ENCODE data around the gene PON3. TPM values are rescaled to one million over a fixed set of nuclear protein-coding genes. Genes with fewer than 3 reads are reported as not detected.

PON3 gene
- total and polyA plus RNA-seq, 2 of the 8 experiments (the other 6 are each of a cell fraction or from before 2014, with no cell fraction given): not detected

DNA sequence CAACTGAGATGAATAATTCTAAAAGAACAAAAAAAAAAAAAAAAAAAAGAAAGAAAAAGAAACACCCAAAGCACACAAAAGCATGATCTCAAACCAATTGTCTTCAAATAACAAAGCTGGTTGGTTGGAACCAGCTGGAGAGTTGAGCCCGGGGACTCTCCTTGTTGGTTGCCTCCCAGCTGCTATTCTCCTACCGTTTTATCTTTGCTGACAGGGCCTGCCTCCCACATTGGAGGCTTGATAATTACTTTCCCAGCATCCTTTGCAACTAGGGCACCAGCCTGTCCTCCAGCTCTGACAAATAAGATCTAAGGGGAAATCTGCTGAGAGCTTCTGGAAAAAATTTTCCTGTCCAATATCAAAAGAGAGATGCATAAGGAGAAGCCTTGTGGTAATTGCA lies 78.6 kb downstream of the PON3 start:
- H4K91ac ChIP-seq (replicated peaks; ENCODE audit: insufficient read length, low read length): no peak overlapping the region
- no peak overlapping the region for H2BK15ac ChIP-seq (ENCODE audit: low read length)
- no peak overlapping the region for H2BK5ac ChIP-seq (ENCODE audit: low read depth, low read length)
- H3K79me2 ChIP-seq (ENCODE audit: control insufficient read depth in 1 of 2, insufficient read depth in 2 of 2, low read length in 2 of 2): no peaks in the 10 kb centered on the region
- H3K23me2 ChIP-seq (ENCODE audit: low read depth, low read length): no peaks in the 10 kb centered on the region
- FAIRE-seq (no peak), DNase-seq (ENCODE audit: low read depth in 1 of 2, low spot score in 2 of 2) (no peak)
- H3K27me3 ChIP-seq (replicated peaks in 1 of 4; ENCODE audit: control insufficient read depth in 3 of 4, extremely low read depth in 1 of 4, insufficient read depth in 3 of 4, low read length in 3 of 4): no peaks in the 10 kb centered on the region
- no peaks in the 10 kb centered on the region for H3K79me1 ChIP-seq (ENCODE audit: low read depth, low read length)
- no peak overlapping the region for H4K8ac ChIP-seq (ENCODE audit: extremely low read depth, insufficient read depth, low read length)
- H3K9ac ChIP-seq (replicated peaks in 1 of 4; ENCODE audit: extremely low read depth in 1 of 4, low read depth in 3 of 4, low read length in 3 of 4): no peak overlapping the region
- no peak overlapping the region for H3K56ac ChIP-seq (replicated peaks; ENCODE audit: insufficient read length, low read depth, low read length)
- peaks cover 0 to 2% (median 0%) of the 10 kb centered on the region in 4 experiments; a peak in 1 of 7 replicates for H3K4me1 ChIP-seq (replicated peaks in 1 of 4; ENCODE audit: control insufficient read depth in 3 of 4, insufficient read depth in 4 of 4, low read length in 3 of 4)
- CTCF ChIA-PET (ENCODE audit: partially characterized antibody): interaction anchor here (0.7 kb wide), 1 partner anchor 743 kb away, joined by 3 read pairs; no protein-coding TSS in a partner anchor
- H4K5ac ChIP-seq (ENCODE audit: insufficient read length, low read depth, low read length): no peak overlapping the region
- H2BK12ac ChIP-seq (ENCODE audit: low read depth, low read length): no peak overlapping the region
- no peak overlapping the region for H3K4ac ChIP-seq (replicated peaks; ENCODE audit: insufficient read length, low read depth, low read length)
- H4K20me1 ChIP-seq (replicated peaks in 1 of 2; ENCODE audit: control insufficient read depth in 1 of 2, insufficient read depth in 2 of 2, low read length in 2 of 2): no peaks in the 10 kb centered on the region
- no peaks in the 10 kb centered on the region for H3K9me3 ChIP-seq (ENCODE audit: insufficient read depth in 2 of 2, low read depth in 1 of 2, low read length in 1 of 2)
- no peak overlapping the region for H2AFZ ChIP-seq (ENCODE audit: low read length)
- no peak overlapping the region for H3K14ac ChIP-seq (ENCODE audit: insufficient read length)
- no peak overlapping the region for H2BK20ac ChIP-seq (ENCODE audit: low read length)
- H3K18ac ChIP-seq (ENCODE audit: extremely low read depth, low read length): no peak overlapping the region
- WGBS, 2 experiments (ENCODE audit: extremely low coverage in 1 of 2, insufficient coverage in 1 of 2, insufficient read length in 1 of 2, insufficient replicate concordance in 2 of 2, low coverage in 1 of 2, low lambda C conversion rate in 2 of 2, missing lambda C conversion rate in 1 of 2): 87% methylated on average over 2 of the region's 2 CpGs; no CpG with 5 or more reads in 1 of the 2 experiments
- no peak overlapping the region for H2BK120ac ChIP-seq (replicated peaks; ENCODE audit: low read depth, low read length)
- H3K36me3 ChIP-seq (ENCODE audit: control insufficient read depth in 2 of 4, insufficient read depth in 4 of 4, low read length in 3 of 4): no peaks in the 10 kb centered on the region
- H3K27ac ChIP-seq (ENCODE audit: low read depth, low read length): no peak overlapping the region
- no peak overlapping the region for H3K4me3 ChIP-seq (ENCODE audit: extremely low read depth in 1 of 4, insufficient read depth in 2 of 4, low read depth in 3 of 4, low read length in 4 of 4)
- no peak overlapping the region for H2AK5ac ChIP-seq (ENCODE audit: low read depth, low read length)
- no peak overlapping the region for H3K4me2 ChIP-seq (ENCODE audit: insufficient read depth in 1 of 2, low read depth in 2 of 2, low read length in 2 of 2)
- POLR2A ChIA-PET (ENCODE audit: partially characterized antibody): no interaction called here
- H3K23ac ChIP-seq (ENCODE audit: insufficient read length): no peak overlapping the region
- TF ChIP-seq KDM1A (IDR thresholded peaks at IDR 0.05; ENCODE audit: borderline replicate concordance, low read length) (no peak), SP2 (IDR thresholded peaks at IDR 0.05; ENCODE audit: low read length) (no peak), ASH2L (IDR thresholded peaks at IDR 0.05; ENCODE audit: low read length) (no peak), RAD21 (IDR thresholded peaks at IDR 0.05 in 1 of 2, conservative IDR thresholded peaks at IDR 0.05 in 1 of 2; ENCODE audit: low read depth in 2 of 2, low read length in 2 of 2) (no peak), POU5F1 (IDR thresholded peaks at IDR 0.05; ENCODE audit: low read depth, low read length) (no peak), SAP30 (IDR thresholded peaks at IDR 0.05; ENCODE audit: insufficient read depth, insufficient replicate concordance, low read length) (no peak), E2F6 (IDR thresholded peaks at IDR 0.05) (no peak), USF2 (IDR thresholded peaks at IDR 0.05; ENCODE audit: low read length) (no peak), SUZ12 (IDR thresholded peaks at IDR 0.05; ENCODE audit: low read length) (no peak), ATF3 (IDR thresholded peaks at IDR 0.05; ENCODE audit: insufficient read depth, low read depth, low read length) (no peak)
- TF ChIP-seq, protein P1, sequence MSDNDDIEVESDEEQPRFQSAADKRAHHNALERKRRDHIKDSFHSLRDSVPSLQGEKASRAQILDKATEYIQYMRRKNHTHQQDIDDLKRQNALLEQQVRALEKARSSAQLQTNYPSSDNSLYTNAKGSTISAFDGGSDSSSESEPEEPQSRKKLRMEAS (IDR thresholded peaks at IDR 0.05): no peak
